Measurements from ENCODE around the gene KLRC4.
"Not testable (repeated sequence)": the region's sequence is repeated elsewhere in the genome, so short reads cannot be mapped to it uniquely, and the experiment has no call there.

Gene KLRC4

DNA sequence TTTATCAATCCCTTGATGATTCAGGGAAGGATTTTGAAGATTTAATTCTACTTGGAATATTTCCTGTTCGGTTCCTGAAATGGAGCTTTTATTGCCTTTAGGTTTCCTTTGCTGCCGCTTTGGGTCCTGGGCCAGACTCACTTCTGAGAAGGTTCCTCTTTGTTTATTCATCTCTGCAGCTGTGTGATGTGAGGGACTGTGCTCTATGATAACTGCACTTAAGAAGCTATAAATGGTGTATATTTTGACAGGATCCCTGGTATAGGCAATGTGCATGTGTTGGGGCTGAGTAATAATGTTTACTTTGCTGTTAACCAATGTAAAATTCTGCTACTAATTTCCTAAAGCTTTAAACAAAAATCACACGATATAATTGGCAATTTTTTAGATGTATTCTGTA lies 26.3 kb upstream of the KLRC4 start, which contains the start of gene KLRC2:
KLRC2 (minus strand) TSS at position 195 of the 400 bp plus-strand sequence; CDS start at position 171, 24 bp downstream.
- H2AFZ ChIP-seq (ENCODE audit: low read length, unreplicated experiment); H3K79me2 ChIP-seq (ENCODE audit: control insufficient read depth, insufficient read depth, low read length, unreplicated experiment); H3K27ac ChIP-seq (ENCODE audit: low read depth, low read length); H3K36me3 ChIP-seq (ENCODE audit: insufficient read depth, low read length); H3K4me3 ChIP-seq (ENCODE audit: low read depth, low read length); H3K27me3 ChIP-seq (ENCODE audit: insufficient read depth, low read length): not testable (repeated sequence)
- peaks cover 11% of the 10 kb centered on the region for H3K4me1 ChIP-seq (ENCODE audit: control insufficient read depth, insufficient read depth, low read length, unreplicated experiment)

DNA sequence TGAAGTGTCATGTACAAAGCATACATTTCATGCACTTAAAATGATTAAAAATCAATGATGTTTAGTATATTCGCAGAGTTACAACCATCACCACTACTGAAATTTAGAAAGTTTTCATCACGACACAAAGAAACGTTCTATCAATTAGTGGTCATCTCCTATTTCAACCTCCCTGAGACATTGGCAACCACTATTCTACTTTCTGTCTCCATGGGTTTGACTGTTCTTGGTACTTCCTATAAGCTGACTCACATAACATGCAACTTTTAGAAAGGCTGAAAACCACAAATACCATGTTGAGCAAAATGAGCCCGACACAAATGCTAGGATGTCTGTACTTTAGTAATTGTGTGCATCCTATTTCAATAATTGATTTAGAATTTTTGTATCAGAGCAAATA lies 21.1 kb upstream of the KLRC4 start:
- H3K4me3 ChIP-seq (ENCODE audit: low read depth, low read length); H3K27me3 ChIP-seq (ENCODE audit: insufficient read depth, low read length); H2AFZ ChIP-seq (ENCODE audit: low read length, unreplicated experiment); H3K79me2 ChIP-seq (ENCODE audit: control insufficient read depth, insufficient read depth, low read length, unreplicated experiment); H3K36me3 ChIP-seq (ENCODE audit: insufficient read depth, low read length); H3K4me1 ChIP-seq (ENCODE audit: control insufficient read depth, insufficient read depth, low read length, unreplicated experiment); H3K27ac ChIP-seq (ENCODE audit: low read depth, low read length): not testable (repeated sequence)

DNA sequence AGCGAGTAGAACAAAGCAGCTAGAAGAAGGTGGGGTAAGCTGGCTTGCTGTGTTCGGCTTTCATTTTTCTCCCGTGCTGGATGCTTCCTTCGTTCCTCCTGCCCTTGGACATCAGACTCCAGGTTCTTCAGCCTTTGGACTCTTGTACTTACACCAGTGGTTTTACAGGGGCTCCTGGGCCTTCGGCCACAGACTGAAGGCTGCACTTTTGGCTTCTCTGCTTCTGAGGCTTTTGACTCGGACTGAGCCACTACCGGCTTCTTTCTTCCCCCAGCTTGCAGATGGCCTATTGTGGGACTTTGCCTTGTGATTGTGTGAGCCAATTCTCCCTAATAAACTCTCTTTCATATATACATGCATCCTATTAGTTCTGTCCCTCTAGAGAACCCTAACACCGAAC lies 16.4 kb upstream of the KLRC4 start:
- H3K79me2 ChIP-seq (ENCODE audit: control insufficient read depth, insufficient read depth, low read length, unreplicated experiment); H3K27me3 ChIP-seq (ENCODE audit: insufficient read depth, low read length); H2AFZ ChIP-seq (ENCODE audit: low read length, unreplicated experiment); H3K27ac ChIP-seq (ENCODE audit: low read depth, low read length); H3K4me1 ChIP-seq (ENCODE audit: control insufficient read depth, insufficient read depth, low read length, unreplicated experiment); H3K36me3 ChIP-seq (ENCODE audit: insufficient read depth, low read length); H3K4me3 ChIP-seq (ENCODE audit: low read depth, low read length): not testable (repeated sequence)

DNA sequence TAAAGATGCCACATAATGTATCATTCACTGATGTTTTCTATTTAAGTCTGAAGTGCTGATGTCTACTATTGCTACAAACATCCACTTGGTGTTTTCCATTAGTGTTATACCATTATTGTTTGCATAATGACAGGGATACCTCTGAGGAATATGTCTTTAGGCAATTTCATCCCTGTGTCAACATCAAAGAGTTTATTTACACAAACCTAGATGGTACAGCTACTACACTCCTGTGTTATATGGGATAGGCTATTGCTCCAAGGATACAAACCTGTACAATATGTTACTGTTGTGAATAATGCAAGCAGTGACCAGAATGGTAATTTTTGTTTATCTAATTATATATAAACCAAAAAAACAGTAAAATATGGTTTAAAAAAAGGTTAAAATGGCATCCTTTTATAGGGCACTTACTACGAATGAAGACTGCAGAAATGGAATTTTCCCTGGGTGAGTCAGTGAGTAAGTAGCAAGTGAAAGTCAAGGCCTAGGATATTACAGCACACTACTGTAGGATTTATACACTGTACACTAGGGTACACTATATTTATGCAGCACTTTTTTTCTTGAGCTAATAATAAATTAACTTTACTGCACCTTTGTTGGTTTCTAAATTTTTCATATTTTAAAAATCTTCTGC lies 14.8 kb upstream of the KLRC4 start:
- not testable (repeated sequence) for H3K4me3 ChIP-seq (ENCODE audit: low read depth, low read length); H3K79me2 ChIP-seq (ENCODE audit: control insufficient read depth, insufficient read depth, low read length, unreplicated experiment); H3K27me3 ChIP-seq (ENCODE audit: insufficient read depth, low read length); H2AFZ ChIP-seq (ENCODE audit: low read length, unreplicated experiment); H3K36me3 ChIP-seq (ENCODE audit: insufficient read depth, low read length); H3K27ac ChIP-seq (ENCODE audit: low read depth, low read length)
- H3K4me1 ChIP-seq (ENCODE audit: control insufficient read depth, insufficient read depth, low read length, unreplicated experiment), result peaks cover 12% of the 10 kb centered on the region

DNA sequence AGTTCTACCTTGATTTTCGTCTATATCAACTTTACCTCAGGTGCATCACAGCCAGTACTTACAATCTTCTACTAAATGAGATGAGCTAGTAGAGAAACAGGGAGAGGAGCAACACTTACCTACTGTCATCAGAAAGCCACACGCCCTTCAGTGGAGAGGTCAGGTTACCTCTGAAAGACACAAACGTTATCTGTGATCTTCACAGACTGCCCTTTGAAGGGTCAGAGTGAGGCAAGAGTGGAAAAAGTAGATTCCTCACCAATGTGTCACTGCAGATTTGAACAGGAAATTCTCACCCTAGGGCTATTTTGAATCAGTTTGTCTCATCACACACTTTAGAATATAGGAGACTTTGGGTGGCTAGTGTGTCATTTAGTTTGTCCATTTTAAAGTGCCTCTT lies 12.6 kb upstream of the KLRC4 start:
- H3K4me1 ChIP-seq (ENCODE audit: control insufficient read depth, insufficient read depth, low read length, unreplicated experiment), result peaks cover 12% of the 10 kb centered on the region
- not testable (repeated sequence) for H3K36me3 ChIP-seq (ENCODE audit: insufficient read depth, low read length); H3K27ac ChIP-seq (ENCODE audit: low read depth, low read length); H3K79me2 ChIP-seq (ENCODE audit: control insufficient read depth, insufficient read depth, low read length, unreplicated experiment); H3K4me3 ChIP-seq (ENCODE audit: low read depth, low read length); H3K27me3 ChIP-seq (ENCODE audit: insufficient read depth, low read length); H2AFZ ChIP-seq (ENCODE audit: low read length, unreplicated experiment)

DNA sequence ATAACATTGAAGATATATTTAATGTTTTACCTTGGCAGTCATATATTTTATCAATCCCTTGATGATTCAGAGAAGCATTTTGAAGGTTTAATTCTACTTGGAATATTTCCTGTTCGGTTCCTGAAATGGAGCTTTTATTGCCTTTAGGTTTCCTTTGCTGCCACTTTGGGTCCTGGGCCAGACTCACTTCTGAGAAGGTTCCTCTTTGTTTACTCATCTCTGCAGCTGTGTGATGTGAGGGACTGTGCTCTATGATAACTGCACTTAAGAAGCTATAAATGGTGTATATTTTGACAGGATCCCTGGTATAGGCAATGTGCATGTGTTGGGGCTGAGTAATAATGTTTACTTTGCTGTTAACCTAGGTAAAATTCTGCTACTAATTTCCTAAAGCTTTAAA lies 10.8 kb upstream of the KLRC4 start, which contains the start of gene KLRC3:
KLRC3 (minus strand) TSS at position 262 of the 400 bp plus-strand sequence; CDS start at position 217, 45 bp downstream.
- H3K27me3 ChIP-seq (ENCODE audit: insufficient read depth, low read length); H3K79me2 ChIP-seq (ENCODE audit: control insufficient read depth, insufficient read depth, low read length, unreplicated experiment); H3K4me3 ChIP-seq (ENCODE audit: low read depth, low read length); H3K36me3 ChIP-seq (ENCODE audit: insufficient read depth, low read length): not testable (repeated sequence)
- Histone ChIP-seq H3K27ac (ENCODE audit: low read depth, low read length) (peak within 1 kb of the TSS; percentile 36; the same call in 1 of the 2 replicates), H3K4me1 (ENCODE audit: control insufficient read depth, insufficient read depth, low read length, unreplicated experiment) (peaks cover 12% of the 10 kb centered on the region), H2AFZ (ENCODE audit: low read length, unreplicated experiment) (peak within 1 kb of the TSS; percentile 38)

DNA sequence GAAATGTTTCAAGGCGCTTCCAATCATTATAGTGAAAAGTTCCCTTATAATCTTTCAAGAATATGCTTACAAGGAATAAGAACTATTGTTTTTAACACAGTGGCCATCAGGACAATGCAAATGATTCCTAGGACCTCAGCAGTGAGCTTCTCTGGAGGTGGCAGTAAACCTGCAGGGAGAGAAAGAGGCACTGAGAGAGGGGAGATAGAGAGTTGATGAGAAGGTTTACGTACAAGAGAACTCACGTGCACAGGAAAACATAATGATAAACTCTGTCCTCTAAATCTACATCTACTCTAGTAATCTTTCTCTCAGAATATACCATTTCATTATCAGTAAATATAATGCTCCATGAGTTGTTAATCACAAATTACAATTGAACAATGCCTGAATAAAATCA lies 715 bp downstream of the KLRC4 start:
- H3K27ac ChIP-seq (ENCODE audit: low read depth, low read length), result no peak overlapping the region
- H3K4me3 ChIP-seq (ENCODE audit: low read depth, low read length), result no peak overlapping the region
- no peaks in the 10 kb centered on the region for H3K27me3 ChIP-seq (ENCODE audit: insufficient read depth, low read length)
- no peaks in the 10 kb centered on the region for H3K4me1 ChIP-seq (ENCODE audit: control insufficient read depth, insufficient read depth, low read length, unreplicated experiment)
- H3K79me2 ChIP-seq (ENCODE audit: control insufficient read depth, insufficient read depth, low read length, unreplicated experiment), result no peaks in the 10 kb centered on the region
- no peak overlapping the region for H2AFZ ChIP-seq (ENCODE audit: low read length, unreplicated experiment)
- H3K36me3 ChIP-seq (ENCODE audit: insufficient read depth, low read length), result no peaks in the 10 kb centered on the region

DNA sequence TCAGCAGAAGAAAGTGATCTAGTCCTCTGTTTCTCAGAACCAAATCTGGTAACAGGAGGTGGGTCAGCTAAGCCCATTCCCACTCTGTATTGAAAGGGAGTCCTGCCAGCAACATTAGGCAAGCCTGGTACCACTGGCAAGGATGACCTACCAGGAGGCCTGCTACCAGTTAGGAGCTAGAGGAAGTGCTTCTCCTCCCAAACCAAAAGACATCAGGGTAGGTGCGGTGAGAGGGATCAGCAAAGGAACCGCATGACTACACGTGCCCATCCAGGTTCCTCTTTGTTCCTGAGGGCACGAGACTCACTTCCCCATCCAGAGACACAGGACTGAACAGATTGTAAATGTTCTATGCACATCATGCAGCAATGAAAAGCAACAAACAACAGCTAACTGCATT lies 2.8 kb downstream of the KLRC4 start:
- Histone ChIP-seq H3K4me3 (ENCODE audit: low read depth, low read length) (no peak overlapping the region), H3K4me1 (ENCODE audit: control insufficient read depth, insufficient read depth, low read length, unreplicated experiment) (no peaks in the 10 kb centered on the region), H2AFZ (ENCODE audit: low read length, unreplicated experiment) (no peak overlapping the region), H3K36me3 (ENCODE audit: insufficient read depth, low read length) (no peaks in the 10 kb centered on the region), H3K27me3 (ENCODE audit: insufficient read depth, low read length) (no peaks in the 10 kb centered on the region), H3K27ac (ENCODE audit: low read depth, low read length) (no peak overlapping the region), H3K79me2 (ENCODE audit: control insufficient read depth, insufficient read depth, low read length, unreplicated experiment) (no peaks in the 10 kb centered on the region)

DNA sequence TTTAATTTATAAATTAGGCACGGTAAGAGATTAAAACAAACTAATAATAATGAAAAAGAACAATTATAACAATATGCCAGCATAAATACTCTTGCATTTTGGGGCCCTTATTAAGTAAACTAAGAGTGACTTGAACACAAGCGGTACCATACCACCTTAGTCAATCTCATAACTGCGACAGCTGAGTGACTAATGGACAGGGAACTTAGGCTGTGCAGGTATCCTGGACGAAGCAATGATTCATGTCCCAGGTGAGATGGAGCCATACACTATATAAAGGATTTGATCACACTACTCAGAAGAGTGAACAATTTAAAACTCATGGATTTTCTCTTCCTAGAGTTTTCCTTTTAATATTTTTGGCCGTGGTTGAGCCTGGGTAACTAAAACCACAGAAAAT lies 4.3 kb downstream of the KLRC4 start:
- Histone ChIP-seq H3K4me1 (ENCODE audit: control insufficient read depth, insufficient read depth, low read length, unreplicated experiment) (no peaks in the 10 kb centered on the region), H3K79me2 (ENCODE audit: control insufficient read depth, insufficient read depth, low read length, unreplicated experiment) (no peaks in the 10 kb centered on the region), H2AFZ (ENCODE audit: low read length, unreplicated experiment) (no peak overlapping the region), H3K36me3 (ENCODE audit: insufficient read depth, low read length) (no peaks in the 10 kb centered on the region), H3K4me3 (ENCODE audit: low read depth, low read length) (no peak overlapping the region), H3K27me3 (ENCODE audit: insufficient read depth, low read length) (no peaks in the 10 kb centered on the region), H3K27ac (ENCODE audit: low read depth, low read length) (no peak overlapping the region)

DNA sequence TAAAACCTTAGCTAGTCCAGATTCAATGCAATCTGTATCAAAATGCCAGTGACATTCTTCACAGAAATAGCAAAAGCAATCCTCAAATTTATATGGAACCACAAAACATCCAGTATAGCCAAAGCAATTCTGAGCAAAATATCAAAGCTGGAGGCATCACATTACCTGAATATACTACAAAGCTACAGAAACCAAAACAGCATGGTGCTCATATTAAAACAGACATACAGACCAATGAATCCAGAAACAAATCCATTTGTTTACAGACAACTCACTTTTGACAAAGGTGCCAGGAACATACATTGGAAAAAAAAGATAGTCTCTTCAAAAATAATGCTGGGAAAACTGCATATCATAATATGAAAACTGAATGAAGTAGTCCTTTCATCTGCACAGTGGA lies 4.8 kb downstream of the KLRC4 start:
- Histone ChIP-seq H3K27me3 (ENCODE audit: insufficient read depth, low read length) (no peaks in the 10 kb centered on the region), H3K27ac (ENCODE audit: low read depth, low read length) (no peak overlapping the region), H3K36me3 (ENCODE audit: insufficient read depth, low read length) (no peaks in the 10 kb centered on the region), H3K4me3 (ENCODE audit: low read depth, low read length) (no peak overlapping the region), H3K4me1 (ENCODE audit: control insufficient read depth, insufficient read depth, low read length, unreplicated experiment) (no peaks in the 10 kb centered on the region), H2AFZ (ENCODE audit: low read length, unreplicated experiment) (no peak overlapping the region), H3K79me2 (ENCODE audit: control insufficient read depth, insufficient read depth, low read length, unreplicated experiment) (no peaks in the 10 kb centered on the region)

DNA sequence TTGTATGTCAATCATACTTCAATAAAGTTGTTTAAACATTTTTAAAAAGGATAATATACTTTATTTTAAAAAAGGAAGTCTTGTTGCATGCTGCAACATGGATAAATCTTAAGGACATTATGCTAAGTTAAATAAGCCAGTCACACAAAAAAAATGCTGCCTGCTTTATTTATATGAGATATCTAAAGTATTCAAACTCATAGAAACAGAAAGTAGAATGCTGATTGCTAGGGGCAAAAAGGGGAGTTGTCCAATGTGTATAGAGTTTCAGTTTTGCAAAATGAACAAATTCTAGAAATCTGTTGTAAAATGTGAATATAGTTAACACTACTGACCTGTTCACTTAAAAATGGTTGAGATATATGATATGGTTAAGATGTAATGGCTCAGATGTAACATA lies 8.7 kb downstream of the KLRC4 start:
- Histone ChIP-seq H2AFZ (ENCODE audit: low read length, unreplicated experiment) (no peak overlapping the region), H3K79me2 (ENCODE audit: control insufficient read depth, insufficient read depth, low read length, unreplicated experiment) (no peaks in the 10 kb centered on the region), H3K4me3 (ENCODE audit: low read depth, low read length) (no peak overlapping the region), H3K27me3 (ENCODE audit: insufficient read depth, low read length) (no peaks in the 10 kb centered on the region), H3K4me1 (ENCODE audit: control insufficient read depth, insufficient read depth, low read length, unreplicated experiment) (peaks cover under 1% of the 10 kb centered on the region), H3K27ac (ENCODE audit: low read depth, low read length) (no peak overlapping the region), H3K36me3 (ENCODE audit: insufficient read depth, low read length) (no peaks in the 10 kb centered on the region)

All from ACC112 (cell line).